NCI-H446 (cell line): ENCODE measurements around the gene SLAMF7.
"Not testable (repeated sequence)": the region's sequence is repeated elsewhere in the genome, so short reads cannot be mapped to it uniquely, and the experiment has no call there.

Source experiments
- DNase-seq, 2 experiments: peaks; one replicate each; lab custom pipeline; 2025; lab: John Stamatoyannopoulos, UW

SLAMF7 gene

DNA sequence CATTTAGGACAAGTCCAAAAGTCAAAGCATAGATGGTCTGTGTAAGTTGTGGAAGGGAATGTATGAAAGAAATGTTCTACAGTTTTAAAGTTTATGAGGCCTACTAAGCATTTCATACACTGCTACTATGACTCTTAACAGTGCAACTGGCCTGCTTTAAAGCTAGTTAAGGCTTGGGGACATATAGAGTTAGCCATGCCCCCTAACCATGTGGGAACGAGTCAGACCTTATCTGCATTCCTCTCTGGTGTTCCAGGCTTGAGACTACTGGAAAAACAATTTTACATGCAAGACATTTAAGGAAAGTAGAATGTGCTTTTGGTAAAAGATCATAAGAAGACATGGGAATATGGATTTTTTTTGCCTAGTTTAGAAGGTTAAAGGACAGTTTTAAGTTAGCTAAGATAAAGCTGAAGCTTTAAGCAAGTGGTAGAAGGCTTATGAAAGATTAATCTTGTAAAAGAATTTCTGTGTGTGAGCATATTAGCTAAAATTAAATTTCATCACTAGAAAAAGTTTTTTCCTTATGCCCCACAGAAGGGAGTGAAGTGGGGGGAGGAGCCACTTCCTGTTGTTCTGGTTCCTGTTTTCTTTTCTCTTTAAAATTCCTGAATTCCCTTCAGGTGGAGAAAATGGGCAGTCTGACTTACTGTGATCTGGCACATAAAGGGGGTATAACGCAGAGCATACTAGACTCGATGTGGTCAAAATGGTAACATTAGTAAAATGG lies 18.5 kb upstream of the SLAMF7 start:
- no peak for DNase-seq

DNA sequence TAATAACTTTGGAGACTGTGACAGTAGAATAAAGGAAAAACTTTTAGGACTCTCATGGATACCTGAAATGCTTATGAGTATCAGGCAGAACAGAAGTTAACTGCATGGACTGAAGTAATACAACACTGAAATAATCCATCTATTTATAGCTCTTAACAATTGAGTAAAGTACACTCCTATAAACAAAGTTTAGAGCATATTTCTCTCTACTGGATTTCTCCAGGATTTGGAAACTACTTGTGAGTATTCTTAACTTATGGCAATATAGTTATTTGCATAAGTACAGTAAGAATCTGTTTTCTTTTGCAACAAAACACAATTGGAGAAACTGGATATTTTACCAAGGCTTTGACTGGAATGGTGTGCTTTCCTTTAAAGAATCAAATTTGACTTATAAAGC lies 17.6 kb upstream of the SLAMF7 start:
- DNase-seq: no peak

DNA sequence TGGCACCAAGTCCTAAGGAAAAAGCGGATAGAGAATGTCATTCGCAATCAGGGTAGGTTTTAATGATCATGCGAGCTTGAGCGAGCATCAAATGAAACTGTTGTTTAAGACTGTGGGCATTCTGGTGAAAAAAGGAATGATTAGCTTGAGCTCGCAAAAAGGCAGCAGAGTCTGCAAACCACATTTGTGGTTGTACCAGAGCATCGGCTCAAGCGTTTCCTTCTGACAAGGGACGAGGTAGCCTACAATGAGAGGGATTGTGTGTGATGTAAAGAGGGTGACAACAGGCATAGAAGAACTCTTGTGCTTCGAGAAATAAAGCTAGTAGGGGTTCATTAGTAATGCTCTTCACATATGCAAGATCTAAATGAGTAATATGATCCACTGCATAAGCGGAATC lies 16.3 kb upstream of the SLAMF7 start:
- no peak for DNase-seq

DNA sequence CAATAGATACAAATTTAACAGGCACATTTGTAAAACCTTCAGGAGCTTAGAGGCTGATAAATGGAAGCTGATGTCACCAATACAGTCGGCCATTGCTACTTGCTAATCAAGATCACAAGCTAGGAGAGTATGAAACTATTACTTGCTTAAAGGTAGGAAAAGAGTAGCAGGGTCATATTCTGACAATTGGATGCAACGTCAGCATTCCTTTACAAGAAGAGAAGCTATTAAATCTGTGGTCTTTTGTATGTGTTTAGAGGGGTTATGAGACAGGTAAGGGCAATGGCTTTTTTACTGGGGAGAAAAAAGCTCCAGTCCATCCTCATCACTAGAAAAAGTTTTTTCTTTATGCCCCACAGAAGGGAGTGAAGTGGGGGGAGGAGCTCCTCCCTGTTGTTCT lies 15.7 kb upstream of the SLAMF7 start:
- no peak for DNase-seq

DNA sequence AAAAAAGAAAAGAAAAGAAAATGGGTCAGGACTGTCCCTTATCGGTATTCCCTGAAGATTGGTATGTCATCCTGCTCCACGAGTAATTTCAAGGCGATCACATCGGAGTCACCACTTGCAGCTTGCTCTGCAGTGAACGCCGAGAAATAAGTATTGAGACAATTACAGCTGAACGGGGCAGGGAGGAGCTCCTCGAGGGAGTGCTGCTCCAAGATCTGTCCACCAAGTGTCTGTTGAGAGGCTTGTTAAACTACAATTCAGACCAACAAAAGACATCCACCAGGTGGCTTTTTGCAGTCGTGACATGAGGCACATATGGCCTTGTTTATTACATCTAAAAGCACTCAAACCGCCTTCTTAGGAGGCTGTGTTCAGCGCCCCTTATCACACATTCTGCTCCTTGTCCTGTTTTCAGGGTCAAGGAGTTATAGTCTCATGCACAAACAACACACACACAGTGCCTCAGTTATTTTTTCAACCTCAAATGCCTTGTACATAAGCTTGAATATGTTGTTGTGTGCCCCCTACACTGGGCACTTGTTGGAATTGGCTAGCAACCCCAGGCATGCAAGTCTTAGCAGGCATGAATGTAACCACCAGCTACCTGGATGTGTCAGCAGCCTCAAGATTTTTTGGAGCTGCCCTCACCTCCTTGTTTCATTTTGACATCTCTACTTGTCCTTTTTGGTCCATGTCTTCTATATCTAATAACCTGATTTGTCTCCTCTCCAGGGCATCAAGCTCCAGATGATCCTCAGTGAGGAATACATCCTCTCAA lies 14.4 kb upstream of the SLAMF7 start:
- no peak for DNase-seq

DNA sequence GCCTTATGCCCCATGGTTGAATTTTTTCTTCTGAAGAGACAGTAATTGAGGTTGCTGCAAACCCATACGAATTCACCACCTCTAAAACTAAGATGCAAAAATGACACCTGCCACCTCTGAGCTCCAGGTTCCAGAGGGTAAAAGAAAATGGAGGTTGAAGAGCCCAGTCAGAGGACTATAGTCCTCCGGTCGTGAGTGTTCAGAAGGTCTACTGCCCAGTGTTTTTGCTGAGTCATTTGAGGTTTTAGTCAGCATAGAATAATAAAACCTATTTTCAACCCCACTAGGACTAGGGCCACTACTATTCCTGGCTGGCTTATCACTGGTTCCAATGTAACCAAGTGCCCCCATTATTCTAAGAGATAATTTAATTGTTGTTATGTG lies 12.9 kb upstream of the SLAMF7 start:
- no peak for DNase-seq

DNA sequence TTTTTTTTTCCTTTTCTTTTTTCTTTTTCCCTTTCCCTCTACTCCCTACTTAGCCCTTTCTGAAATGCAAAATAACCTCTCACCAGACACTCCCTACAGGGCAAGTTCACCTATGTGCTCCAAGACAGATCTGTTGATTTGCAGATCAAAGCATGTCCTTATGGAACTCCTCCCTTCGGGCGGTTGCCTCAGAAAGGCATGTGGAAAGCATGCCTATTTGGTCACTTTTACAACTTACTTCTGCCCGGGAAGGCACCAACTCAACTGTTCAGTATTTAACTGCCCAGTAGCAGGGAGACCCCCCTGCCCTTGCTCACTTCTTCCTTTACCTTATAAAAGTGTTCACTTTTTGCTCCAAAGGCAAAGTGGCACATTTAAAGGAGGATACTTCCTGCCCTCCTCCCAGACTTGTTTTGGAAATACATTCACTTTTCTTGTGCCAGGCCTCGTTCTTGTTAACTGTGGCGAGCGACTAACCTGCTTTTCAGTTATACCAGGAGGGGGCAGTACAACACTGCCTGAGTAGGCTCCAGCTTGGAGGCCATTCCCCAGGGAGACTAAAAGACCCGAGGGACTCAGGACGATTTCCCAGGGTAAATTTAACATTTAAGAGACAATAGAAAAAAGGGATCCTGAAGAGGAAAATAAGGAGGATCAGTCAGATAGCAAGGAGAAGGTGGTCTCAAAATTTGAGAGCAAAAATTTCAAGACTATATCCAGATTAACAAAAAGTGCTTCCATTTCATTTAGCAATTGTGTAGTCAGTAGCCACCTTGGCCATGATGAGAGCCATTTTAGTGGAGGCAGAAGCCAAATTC lies 12.3 kb upstream of the SLAMF7 start:
- peak; percentile 4 to 65 for DNase-seq

DNA sequence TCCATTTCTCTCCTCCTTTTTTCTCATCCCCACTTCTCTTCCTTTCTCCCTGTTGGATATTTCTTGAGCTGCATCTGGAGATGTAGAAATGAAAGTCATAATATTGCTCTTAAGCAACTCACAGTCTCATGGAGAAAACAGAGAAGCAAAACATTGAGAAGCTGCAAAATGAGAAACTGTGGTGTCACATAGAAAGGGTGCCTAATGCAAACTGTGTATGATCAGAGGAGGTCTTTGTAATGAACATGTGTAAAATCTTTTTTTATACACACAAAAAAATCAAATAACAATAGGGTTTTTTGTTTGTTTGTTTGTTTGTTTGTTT lies 11.8 kb upstream of the SLAMF7 start:
- DNase-seq: no peak

DNA sequence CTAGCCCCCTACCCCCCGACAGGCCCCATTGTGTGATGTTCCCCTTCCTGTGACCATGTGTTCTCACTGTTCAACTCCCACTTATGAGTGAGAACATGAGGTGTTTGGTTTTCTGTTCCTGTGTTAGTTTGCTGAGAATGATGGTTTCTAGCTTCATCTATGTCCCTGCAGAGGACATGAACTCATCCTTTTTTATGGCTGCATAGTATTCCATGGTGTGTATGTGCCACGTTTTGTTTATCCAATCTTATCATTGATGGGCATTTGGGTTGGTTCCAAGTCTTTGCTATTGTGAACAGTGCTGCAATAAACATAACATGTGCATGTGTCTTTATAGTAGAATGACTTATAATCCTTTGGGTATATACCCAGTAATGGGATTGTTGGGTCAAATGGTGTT lies 7.5 kb upstream of the SLAMF7 start:
- not testable (repeated sequence) for DNase-seq

DNA sequence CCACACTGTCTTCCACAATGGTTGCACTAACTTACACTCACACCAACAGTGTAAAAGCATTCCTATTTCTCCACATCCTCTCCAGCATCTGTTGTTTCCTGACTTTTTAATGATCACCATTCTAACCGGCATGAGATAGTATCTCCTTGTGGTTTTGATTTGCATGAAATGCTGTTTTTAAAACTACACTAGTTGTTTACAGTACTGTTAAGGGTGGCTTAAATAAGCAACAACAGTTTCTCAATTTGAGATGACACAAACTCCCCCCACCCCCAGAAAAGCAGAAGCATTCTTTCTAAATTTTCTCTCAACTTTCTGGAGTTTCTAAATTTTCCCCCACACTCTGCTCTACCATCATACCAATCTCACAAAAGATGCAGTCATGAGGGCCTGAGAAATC lies 7.1 kb upstream of the SLAMF7 start:
- no peak for DNase-seq

DNA sequence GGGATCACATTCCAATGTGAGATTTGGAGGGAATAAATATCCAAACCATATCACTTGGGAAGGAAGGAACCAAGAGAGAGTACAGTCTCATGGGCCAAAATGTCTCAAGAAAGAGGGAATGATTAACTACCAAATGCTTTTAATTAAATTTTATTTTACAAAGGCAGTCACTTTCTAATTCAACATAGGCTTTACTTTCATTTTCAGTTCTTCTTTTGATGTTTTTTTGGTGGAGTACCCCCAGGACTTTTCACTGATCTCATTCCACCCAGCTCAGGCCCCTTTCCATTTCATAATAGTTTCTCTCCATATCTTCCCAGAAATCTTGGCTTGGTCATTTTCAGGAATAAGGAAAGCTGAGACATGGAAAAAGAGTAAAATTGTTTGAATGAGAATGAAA lies 5.1 kb upstream of the SLAMF7 start:
- DNase-seq: no peak

DNA sequence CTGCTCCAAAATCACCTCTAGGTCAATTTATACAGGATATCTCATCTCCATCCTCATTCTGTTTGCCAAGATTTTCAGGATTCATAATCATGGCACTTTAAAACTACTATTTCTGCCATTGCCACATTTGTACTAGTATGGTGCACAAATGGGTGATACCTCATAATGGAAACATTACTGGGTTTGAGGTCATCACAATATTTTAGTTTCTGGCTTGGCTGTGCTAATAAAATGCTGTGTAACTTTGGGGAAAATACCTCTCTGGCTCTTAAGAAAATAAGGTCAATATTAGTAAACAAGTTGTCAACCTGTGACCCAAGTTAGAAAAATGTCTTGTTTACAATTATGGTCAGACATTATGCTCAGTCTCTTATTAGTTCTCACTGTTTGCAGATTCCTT lies 4.7 kb upstream of the SLAMF7 start:
- no peak for DNase-seq

DNA sequence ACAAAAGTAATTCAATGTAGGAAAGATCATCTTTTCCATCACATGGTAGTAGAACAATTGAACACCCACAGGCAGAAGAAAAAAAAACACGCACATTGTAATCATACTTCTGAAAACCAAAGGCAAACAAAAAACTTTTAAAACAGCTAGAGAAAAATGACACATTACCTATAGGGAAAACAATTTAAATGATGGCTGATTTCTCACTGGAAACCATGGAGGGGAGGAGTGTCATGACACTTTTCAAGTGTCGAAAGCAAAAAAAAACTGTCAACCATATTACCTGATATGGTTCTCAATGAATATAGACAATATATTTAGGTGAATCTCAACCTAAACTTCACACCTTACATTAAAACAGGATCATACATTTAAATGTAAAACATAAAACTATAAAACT lies 776 bp upstream of the SLAMF7 start:
- DNase-seq: no peak

DNA sequence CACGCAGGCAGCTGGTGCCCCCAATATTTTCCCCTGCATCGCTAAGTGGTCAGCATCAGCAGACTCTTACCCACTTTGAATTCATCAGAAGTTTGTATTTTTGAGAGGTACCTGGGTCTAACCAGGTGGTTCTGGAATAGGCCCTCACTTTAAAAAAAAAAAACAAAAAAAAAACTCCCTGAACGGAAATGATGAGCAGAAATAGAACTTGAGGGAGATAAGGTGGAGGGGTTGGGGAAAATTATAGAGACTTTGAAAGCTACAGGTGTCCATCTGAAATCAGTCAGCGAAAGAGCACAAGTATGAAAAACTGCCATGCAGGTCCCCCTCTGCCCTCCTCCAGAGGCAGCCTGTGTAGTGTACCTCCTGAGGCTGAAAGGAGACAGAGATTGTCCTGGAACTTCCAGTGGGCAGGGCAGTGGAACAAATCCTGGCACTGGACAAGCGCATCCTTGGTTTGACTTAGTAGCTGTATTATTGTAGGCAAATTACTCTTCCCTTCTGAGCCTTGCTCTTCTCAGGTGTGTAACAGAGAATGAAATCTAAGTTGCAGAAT lies 1.2 kb downstream of the SLAMF7 start:
- no peak for DNase-seq

DNA sequence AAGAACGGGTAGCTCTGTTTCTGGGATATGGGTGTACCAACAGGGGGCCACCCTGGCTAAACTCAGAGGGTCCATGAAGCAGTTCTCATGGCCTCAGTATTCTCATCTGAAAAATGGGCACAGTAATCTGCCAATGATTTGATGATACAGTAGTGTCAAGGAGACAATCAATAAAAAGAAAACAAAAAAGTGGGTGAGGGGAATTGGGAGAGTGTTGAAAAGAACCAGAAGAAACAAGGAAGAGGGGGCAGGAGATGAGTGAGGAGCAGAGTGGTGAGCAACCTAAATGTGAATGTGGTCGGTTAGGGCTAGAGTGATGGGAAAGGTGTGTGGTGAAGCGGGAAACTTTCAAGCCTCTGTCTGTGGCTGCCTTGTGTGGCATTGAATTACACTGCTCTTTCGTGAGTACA lies 2.0 kb downstream of the SLAMF7 start:
- DNase-seq: no peak

DNA sequence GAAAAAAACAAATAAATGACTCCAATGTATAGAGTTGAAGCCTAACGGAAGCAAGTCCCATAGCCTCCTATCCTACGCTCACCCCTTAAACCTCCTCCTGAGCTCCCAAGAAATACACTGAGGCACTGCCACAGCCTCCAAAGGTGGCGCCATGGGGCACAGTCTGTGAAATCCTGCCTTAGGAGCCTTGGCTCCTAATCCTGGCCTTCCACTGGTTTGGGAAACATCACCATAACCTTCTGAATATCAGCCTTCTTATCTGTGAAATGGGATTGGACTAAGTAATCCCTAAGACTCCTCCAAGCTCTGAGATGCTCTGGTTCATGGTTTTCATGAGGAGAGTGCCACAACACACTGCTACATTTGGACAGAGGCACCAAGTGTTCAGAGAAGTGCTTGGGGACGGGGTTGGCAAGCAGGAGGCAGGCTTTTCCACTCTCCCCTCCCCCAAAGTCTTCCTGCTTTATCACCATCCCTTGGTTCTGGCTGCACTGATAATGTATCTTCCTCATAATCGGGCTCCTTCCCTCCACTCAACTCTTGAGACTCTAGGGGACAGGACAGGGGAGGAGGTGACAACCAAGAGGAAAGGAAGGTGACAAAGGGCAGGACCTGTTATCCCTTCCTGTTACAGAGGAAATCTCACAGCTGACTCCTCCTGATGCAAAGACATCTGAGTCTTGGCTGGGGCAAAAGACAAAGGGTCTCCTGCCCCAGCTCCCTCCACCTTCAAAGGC lies 2.7 kb downstream of the SLAMF7 start:
- DNase-seq: no peak

DNA sequence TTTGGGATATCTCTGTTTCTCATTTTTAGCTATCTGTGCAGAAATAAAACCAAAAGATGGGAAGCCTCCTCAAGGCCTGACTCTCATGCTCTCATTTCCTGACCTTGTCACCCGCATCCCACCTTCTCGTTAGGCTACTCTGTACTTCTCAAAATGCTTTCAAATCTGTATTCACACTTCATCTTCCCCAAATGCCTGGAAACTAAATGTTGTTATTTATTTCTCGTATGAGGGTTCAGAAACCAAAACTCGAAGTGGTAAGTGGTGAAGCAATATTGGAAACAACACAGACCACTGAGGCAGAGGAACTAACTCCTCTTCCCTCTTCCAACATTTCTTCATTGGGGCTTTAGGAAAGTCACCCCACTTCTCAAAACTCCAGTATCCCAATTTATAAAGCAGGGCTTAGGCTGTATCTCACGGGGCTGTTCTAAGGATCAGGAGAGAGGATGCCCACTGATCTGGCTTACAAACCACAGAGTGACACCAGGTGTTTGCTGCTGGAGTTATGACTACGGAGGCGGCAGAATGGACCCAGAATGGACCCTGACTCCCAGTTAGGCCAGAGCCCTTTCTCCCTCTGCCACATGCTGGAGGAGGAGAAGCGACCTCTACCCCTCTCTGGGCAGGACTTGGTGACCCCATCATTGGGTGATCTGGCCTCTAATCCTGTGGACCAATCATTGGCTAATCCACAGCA lies 3.5 kb downstream of the SLAMF7 start:
- DNase-seq: no peak

DNA sequence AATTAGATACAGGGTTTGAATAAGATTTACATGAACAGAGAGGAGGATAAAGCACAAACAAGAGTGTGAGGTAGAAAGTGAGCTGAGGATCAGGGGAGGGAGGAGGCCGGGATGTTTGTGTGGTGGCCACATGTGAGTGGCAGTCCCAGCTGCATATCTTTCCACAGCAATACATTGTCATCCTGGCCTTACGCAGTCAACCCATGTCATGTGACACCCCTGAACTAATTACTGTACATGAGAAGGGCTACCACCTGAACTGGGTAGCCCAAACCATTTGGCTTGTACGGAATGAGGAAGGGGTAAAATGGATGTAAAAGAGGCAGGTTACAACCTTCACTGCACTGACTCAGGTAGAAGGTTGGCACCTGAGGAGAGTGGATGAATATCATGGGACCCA lies 4.2 kb downstream of the SLAMF7 start:
- no peak for DNase-seq

DNA sequence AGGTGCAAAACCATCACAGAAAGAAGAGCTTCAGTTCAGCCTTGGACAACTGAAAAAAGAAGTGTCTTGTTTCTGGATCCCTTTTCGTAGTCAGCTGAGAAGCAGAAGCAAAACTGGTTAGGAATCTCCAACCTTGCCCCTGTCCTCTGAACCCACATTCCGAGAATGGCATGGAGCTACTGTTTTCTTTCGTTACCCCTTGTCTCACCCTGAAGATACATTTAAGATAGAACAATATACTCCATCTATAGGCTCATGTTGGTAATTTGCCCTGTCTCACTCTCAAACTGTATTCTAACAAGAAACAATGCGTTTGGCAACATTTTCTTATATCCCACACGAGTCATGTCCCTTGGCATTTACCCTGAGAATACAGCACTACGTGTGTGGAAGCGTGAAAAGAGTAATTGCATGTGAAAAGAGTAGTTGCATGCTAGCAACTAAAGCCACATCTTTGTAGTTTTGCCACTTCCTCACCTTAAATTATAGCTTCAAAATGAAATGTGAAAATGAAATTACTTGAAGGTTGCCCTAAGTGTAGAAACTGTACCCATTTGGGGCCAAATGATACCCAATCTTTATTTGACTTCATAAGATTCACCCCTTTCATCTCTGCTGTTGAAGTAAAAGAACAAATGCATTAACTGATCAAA lies 5.3 kb downstream of the SLAMF7 start:
- no peak for DNase-seq

DNA sequence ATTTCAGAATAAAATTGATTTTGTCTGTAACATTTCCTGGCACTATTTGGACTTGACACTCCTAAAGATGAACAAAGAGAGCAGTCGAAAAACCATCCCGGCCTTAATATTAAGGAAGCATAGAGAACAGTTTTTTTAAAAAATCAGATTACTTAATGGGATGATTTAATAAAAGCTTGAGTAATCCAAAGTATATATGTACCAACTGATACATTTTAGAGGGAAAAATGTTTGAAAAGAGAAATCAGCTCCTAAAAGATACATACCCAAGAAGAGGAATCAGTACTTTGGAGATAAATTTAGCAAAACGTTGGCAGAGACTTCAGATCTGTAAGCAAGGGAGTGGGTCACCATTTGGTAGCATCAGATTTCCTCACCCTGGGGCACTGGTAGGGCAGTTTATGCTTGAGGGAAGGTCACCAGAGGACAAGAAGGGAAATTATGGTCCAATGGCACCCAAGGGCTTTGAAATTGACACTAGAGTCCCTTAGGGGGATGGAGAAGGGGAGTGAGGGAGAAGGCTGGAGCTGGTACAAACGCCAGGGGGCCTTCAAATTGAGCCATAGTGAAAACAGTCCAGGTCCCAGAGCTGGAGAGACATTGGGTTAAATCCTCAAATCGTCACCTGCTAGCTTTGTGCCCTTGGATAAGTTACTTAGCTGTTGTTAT lies 5.9 kb downstream of the SLAMF7 start:
- DNase-seq: no peak
